ENCODE results near the gene KLF13. TPM values are rescaled to one million over a fixed set of nuclear protein-coding genes. Genes with fewer than 3 reads are reported as not detected.

The KLF13 gene
- total RNA-seq, 1 experiment from 2014 or later = 78.6 TPM

GRCh38 chr15:31283043-31283442, 43.6 kb upstream of the KLF13 start:
- H3K27ac ChIP-seq (ENCODE audit: low read length) = no peak overlapping the region
- in situ Hi-C loops (cut with HindIII; ENCODE audit: low pct_unique_long_range_greater_than_20kb, low sequenced_read_pairs) = no loop called here
- H3K27me3 ChIP-seq (ENCODE audit: control insufficient read depth, insufficient read depth, low read length) = no peaks in the 10 kb centered on the region
- no peaks in the 10 kb centered on the region for H3K9me3 ChIP-seq (ENCODE audit: control insufficient read depth, insufficient read depth, low read depth, low read length)
- H3K4me1 ChIP-seq (ENCODE audit: control insufficient read depth, insufficient read depth, low read length) = peaks cover 13% of the 10 kb centered on the region
- no peaks in the 10 kb centered on the region for H3K36me3 ChIP-seq (ENCODE audit: control insufficient read depth, insufficient read depth, low read length)
- TF ChIP-seq TCF7L2 (IDR thresholded peaks at IDR 0.05; ENCODE audit: low read depth, low read length) (no peak), REST (IDR thresholded peaks at IDR 0.05; ENCODE audit: insufficient read depth in 1 of 2, low read depth in 2 of 2, low read length in 1 of 2) (no peak), CTCF (IDR thresholded peaks at IDR 0.05) (no peak), SIN3A (IDR thresholded peaks at IDR 0.05; ENCODE audit: borderline replicate concordance, insufficient read depth, low read depth, low read length) (no peak), POLR2AphosphoS5 (IDR thresholded peaks at IDR 0.05; ENCODE audit: low read depth, low read length) (no peak)
- DNase-seq (ENCODE audit: low read depth, low spot score) (no peak), ATAC-seq (no peak)
- ChIA-PET POLR2A (no interaction called here), CTCF (no interaction called here)
- intact Hi-C loops (cut with micrococcal nuclease; ENCODE audit: unreplicated experiment) = loop anchor here (10.0 kb wide), 1 partner anchor 58 kb away; no protein-coding TSS in a partner anchor
- H3K4me3 ChIP-seq (ENCODE audit: low read depth in 2 of 2, low read length in 2 of 2) = no peak overlapping the region
- no TSS peak for BruUV-seq (replicated peaks)

GRCh38 chr15:31285772-31286261, 40.8 kb upstream of the KLF13 start:
- H3K36me3 ChIP-seq (ENCODE audit: control insufficient read depth, insufficient read depth, low read length) = no peaks in the 10 kb centered on the region
- DNase-seq (ENCODE audit: low read depth, low spot score) (no peak), ATAC-seq (no peak)
- no peaks in the 10 kb centered on the region for H3K9me3 ChIP-seq (ENCODE audit: control insufficient read depth, insufficient read depth, low read depth, low read length)
- BruUV-seq (replicated peaks) = no TSS peak
- H3K4me3 ChIP-seq (ENCODE audit: low read depth in 2 of 2, low read length in 2 of 2) = no peak overlapping the region
- TF ChIP-seq SIN3A (IDR thresholded peaks at IDR 0.05; ENCODE audit: borderline replicate concordance, insufficient read depth, low read depth, low read length) (no peak), POLR2AphosphoS5 (IDR thresholded peaks at IDR 0.05; ENCODE audit: low read depth, low read length) (no peak), REST (IDR thresholded peaks at IDR 0.05; ENCODE audit: insufficient read depth in 1 of 2, low read depth in 2 of 2, low read length in 1 of 2) (no peak), TCF7L2 (IDR thresholded peaks at IDR 0.05; ENCODE audit: low read depth, low read length) (no peak)
- intact Hi-C loops (cut with micrococcal nuclease; ENCODE audit: unreplicated experiment) (loop anchor here (10.0 kb wide), 1 partner anchor 61 kb away; no protein-coding TSS in a partner anchor), in situ Hi-C loops (cut with HindIII; ENCODE audit: low pct_unique_long_range_greater_than_20kb, low sequenced_read_pairs) (no loop called here)
- ChIA-PET CTCF (no interaction called here), POLR2A (no interaction called here)
- no peaks in the 10 kb centered on the region for H3K27me3 ChIP-seq (ENCODE audit: control insufficient read depth, insufficient read depth, low read length)
- H3K4me1 ChIP-seq (ENCODE audit: control insufficient read depth, insufficient read depth, low read length) = no peaks in the 10 kb centered on the region
- H3K27ac ChIP-seq (ENCODE audit: low read length) = no peak overlapping the region
